GM06990 (cell line): ENCODE measurements around the gene AVP.

Source experiments
- DNase-seq: peaks from one replicate; pipeline ENCODE4 v3.0.0-alpha.2; 2011; ENCODE audit not compliant: insufficient read length; ENCODE audit errors: extremely low read depth
- H3K27me3 ChIP-seq: replicated peaks from 2 replicates; pipeline ENCODE4 v1.6.0; 2011; ENCODE audit warnings: low read length; ENCODE audit not compliant: control insufficient read depth, insufficient read depth
- H3K36me3 ChIP-seq: 2 replicates; pipeline ENCODE4 v1.5.1; 2011; ENCODE audit warnings: low read length; ENCODE audit not compliant: control insufficient read depth, insufficient read depth
- H3K4me3 ChIP-seq: replicated peaks from 2 replicates; pipeline ENCODE4 v1.5.1; 2011; ENCODE audit warnings: low read depth, mild to moderate bottlenecking, control low read depth, low read length
- CTCF ChIP-seq: IDR thresholded peaks from 2 replicates; pipeline ENCODE4 v1.5.1; 2011; ENCODE audit warnings: low read length, control low read depth, mild to moderate bottlenecking, inconsistent platforms; ENCODE audit not compliant: insufficient read depth, poor library complexity, severe bottlenecking

Gene AVP

GRCh38 chr20:3084283-3084985 is at the start of gene AVP:
TSS of gene AVP (minus strand) at chr20:3084724. CDS start at chr20:3084674, 50 bp downstream.
- Histone ChIP-seq H3K36me3 (no peaks in the 10 kb centered on the region), H3K4me3 (no peak within 1 kb of the TSS), H3K27me3 (peaks cover 4% of the 10 kb centered on the region; the same call in 1 of the 2 replicates)
- TF ChIP-seq CTCF = no peak
- no peak for DNase-seq

- DNase-seq = no peak
- TF ChIP-seq CTCF = no peak
- H3K36me3 ChIP-seq = no peaks in the 10 kb centered on the region
Measured at GRCh38 chr20:3134151-3134550, 49.6 kb upstream of the AVP start.

GRCh38 chr20:3133155-3133554 is 48.6 kb upstream of the AVP start:
- no peak for TF ChIP-seq CTCF
- no peak for DNase-seq
- H3K4me3 ChIP-seq = no peak overlapping the region
- H3K36me3 ChIP-seq = no peaks in the 10 kb centered on the region
- H3K27me3 ChIP-seq = no peaks in the 10 kb centered on the region

More at GRCh38 chr20:3134151-3134550, 49.6 kb upstream of the AVP start:
- Histone ChIP-seq H3K27me3 (no peaks in the 10 kb centered on the region), H3K4me3 (no peak overlapping the region)

GRCh38 chr20:3130051-3130600 is 45.6 kb upstream of the AVP start:
- no peaks in the 10 kb centered on the region for H3K27me3 ChIP-seq
- no peak for TF ChIP-seq CTCF
- H3K4me3 ChIP-seq = no peak overlapping the region
- no peak for DNase-seq
- H3K36me3 ChIP-seq = no peaks in the 10 kb centered on the region

- Histone ChIP-seq H3K36me3 (no peaks in the 10 kb centered on the region), H3K27me3 (no peaks in the 10 kb centered on the region), H3K4me3 (no peak overlapping the region)
- DNase-seq = no peak
- TF ChIP-seq CTCF = no peak
Measured at GRCh38 chr20:3129094-3129493, 44.6 kb upstream of the AVP start.
